Cerebellar nuclear complex (tissue), 1 donor: Measurements from ENCODE around the gene MED31.
A peak's percentile ranks its signal among the peaks of the same experiment; 100 is the strongest.
"Not testable (repeated sequence)": the region's sequence is repeated elsewhere in the genome, so short reads cannot be mapped to it uniquely, and the experiment has no call there.

Experiments
- DNase-seq, 2 experiments: peaks; one replicate each; lab custom pipeline; 2025; lab: John Stamatoyannopoulos, UW

MED31 gene

DNA sequence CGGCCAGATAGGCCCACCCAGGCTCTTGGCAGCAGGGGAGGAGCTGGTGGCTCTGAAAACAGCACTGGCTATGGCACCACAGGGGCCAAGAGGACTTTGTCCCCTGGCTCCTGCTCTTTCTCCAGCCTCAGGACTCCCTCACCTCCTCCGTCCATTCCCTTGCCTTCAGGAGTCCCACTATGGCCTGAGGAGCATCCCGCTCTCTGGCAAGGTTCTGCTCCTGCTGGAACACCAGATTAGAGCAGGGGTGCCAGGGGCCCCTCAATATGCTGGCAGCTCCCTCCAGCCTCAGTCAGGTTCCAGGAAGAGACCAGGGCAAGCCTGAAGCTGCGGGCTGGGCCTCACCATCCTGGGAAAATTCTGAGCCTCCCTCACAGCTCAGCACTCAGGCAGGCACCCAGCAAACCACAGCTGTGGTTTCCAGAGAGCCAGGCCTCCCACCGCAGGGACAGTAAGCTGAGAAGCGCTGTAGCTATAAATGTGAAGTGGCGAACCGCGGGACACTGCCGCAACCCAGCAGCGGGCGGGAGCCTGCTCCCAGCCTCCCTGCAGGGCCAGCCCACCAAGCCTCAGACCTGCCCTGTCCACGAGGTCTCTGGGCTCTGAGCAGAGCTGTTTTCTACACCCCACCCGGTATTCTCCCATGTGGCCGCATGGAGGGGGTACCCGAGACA, 25.9 kb upstream of the MED31 start:
- DNase-seq = no peak

DNA sequence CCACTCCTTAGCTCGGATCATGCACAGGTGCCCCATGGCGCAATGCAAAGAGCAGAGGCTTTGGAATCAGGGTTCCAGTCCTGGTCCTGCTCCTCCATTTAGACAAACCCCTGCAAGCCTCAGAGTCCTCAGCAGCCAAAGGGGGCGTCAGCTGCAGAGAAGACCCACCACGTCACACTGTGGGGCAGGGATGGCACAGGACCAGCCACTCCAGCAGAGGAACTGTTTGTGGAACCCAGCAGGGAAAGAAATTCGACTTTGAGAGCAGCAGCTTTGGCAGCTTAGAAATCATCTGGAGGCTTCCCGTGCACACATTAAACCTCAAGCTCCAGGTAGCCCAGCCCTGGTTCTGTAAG, 25.4 kb upstream of the MED31 start:
- DNase-seq = no peak

DNA sequence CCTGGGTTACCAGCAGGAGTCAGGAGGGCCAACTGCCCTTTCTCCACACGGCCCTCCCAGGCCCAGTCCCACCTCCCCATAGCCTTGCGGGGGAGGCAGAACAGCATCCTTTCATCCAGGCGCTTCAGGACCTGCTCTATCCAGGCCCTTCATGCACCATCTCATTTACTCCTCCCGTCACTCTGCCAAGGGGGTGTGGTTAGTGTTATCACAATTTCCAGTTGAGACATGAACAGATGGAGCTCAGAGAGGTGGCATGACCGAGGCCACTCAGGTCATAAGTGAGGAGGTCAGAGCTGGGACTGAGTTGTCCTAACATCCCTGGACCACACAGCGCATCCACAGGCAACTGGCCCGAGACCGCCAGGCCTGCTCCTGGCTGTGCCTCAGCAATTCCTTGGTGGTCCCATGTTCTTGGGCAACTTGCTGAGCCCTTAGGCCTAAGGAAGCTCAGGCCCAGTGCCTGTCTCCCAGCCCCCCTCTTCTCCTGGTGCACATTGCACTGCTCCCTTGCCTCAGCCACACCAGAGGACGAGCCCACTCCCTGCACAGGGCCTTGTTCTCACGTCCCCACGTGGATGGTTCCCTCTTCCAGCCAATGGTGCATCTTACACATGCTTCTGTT, 23.9 kb upstream of the MED31 start:
- no peak for DNase-seq

DNA sequence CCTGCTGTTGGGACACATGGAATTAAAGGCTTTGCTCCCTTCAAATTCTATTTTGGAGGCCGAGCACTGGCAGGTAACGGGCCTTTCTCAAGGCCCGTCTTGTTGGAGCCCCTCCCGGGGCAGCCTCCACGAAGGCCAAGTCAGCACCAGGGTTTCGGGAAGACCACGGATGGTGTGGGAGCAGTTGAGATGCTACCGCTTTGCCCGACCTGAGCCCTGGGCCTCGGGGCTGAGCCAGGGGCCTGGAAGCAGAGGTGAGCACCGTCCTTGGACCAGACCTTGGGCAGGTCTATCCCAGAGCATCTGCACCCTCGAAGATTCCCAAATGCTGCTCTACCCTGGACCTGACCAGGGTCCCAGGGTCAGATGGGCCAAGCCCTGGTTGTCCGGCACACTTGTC, 23.2 kb upstream of the MED31 start:
- DNase-seq = no peak

GRCh38 chr17:6671431-6671830, 20.0 kb upstream of the MED31 start:
- no peak for DNase-seq

GRCh38 chr17:6670999-6671398, 19.6 kb upstream of the MED31 start:
- DNase-seq = no peak

- no peak for DNase-seq
Measured at GRCh38 chr17:6670571-6670970, 19.2 kb upstream of the MED31 start.

- DNase-seq = no peak
Measured at GRCh38 chr17:6669479-6670212, 18.2 kb upstream of the MED31 start.

GRCh38 chr17:6668727-6669425, 17.5 kb upstream of the MED31 start:
- no peak for DNase-seq

- DNase-seq = no peak
Measured at GRCh38 chr17:6668219-6668618, 16.8 kb upstream of the MED31 start.

GRCh38 chr17:6667516-6667915, 16.1 kb upstream of the MED31 start:
- DNase-seq = no peak

GRCh38 chr17:6666557-6666956, 15.2 kb upstream of the MED31 start:
- DNase-seq = no peak

DNA sequence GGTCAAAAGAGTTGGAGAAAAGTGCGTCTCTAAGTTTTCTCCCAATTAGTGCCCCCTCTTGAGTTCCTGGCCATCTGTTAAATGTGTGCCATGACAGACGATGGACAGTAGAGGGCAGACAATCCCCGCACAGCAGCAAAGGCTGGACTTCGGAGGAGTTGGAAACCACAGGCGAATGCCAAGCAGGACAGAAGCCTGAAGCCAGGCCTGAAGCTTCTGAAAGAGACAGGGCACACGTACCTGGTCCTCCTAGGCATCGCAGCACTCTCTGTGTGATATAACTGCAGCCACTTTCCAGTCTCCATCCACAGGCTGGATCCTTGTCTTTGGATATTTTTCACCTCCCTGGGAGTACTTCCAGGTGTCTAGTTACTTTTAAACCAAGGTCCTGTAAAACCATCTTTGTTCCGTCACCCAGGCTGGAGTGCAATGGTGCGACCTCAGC, 14.7 kb upstream of the MED31 start:
- DNase-seq = peak in 1 of 2 experiments; percentile 33

GRCh38 chr17:6663200-6663599, 11.8 kb upstream of the MED31 start:
- not testable (repeated sequence) for DNase-seq

GRCh38 chr17:6661464-6661848, 10.1 kb upstream of the MED31 start:
- DNase-seq = no peak

GRCh38 chr17:6660805-6661463, 9.5 kb upstream of the MED31 start:
- DNase-seq = no peak

GRCh38 chr17:6660101-6660500, 8.7 kb upstream of the MED31 start:
- DNase-seq = no peak

DNA sequence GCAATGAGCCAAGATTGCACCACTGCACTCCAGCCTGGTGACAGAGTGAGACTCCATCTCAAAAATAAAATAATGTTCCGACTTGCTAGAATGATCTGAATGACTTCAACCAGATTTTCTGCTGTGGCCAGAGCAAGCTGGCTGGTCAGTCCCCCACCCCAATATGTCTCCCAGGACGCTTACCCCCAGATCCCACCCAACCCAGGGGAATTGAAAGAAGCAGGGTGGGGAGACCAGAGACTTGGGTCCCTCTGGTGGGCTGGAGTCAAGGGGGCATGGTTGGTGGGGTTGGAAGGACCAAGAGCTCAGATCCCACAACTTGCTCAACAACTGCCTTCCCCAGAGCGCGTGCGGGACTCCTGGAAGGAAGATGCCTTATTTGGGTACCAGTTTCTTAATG, 7.0 kb upstream of the MED31 start:
- DNase-seq = not testable (repeated sequence)

GRCh38 chr17:6657633-6658287, 6.4 kb upstream of the MED31 start:
- DNase-seq = no peak

DNA sequence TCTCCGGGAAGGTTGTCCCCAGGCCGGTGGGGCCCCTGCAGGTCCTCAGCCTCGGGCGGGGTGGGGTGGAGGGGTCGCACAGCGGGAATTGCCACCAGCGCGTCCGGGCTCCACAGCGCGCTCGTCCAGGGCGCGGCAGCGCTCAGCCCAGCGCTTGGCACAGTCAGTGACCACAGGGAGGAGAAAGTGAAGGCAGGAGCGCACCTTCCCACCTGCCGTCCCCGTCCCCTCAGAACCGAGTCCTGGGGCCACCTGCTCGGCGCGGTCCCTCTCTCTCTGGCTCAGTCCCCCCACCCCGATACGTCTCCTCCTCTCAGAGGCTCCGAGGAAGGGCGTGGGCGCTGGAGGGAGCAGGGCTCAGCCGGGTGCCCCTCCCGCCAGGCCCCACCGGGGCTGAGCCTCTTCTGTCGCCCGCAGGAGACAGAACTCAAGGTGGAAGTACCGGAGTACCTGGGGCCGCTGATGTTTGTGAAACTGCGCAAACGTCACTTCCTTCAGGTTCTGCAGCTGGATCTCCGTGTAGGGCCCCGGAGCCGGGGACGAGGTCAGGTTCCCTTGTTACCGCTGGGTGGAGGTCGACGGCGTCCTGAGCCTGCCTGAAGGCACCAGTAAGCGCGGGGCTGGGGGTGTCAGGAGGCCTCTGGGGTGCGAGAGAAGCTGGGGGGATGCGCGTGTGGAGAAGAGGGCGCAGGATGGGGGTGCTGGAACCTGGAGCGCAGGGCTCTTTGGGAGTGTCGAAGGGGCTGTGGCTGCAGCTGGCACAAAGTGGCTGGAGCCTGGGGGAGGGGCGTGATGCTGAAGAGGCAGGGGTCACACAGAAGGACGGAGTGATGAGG, 5.6 kb upstream of the MED31 start:
- DNase-seq = not testable (repeated sequence)
